Renal cortex interstitium (tissue), 11 donors: ENCODE results near the gene SLC25A46. TPM values are rescaled to one million over a fixed set of nuclear protein-coding genes. Genes with fewer than 3 reads are reported as not detected.
"Not testable (repeated sequence)": the region's sequence is repeated elsewhere in the genome, so short reads cannot be mapped to it uniquely, and the experiment has no call there.

Experiments used
- DNase-seq, 11 donors: peaks; one replicate each; pipeline ENCODE4 v3.0.0-alpha.2; 2013; ENCODE audit warnings: low read depth in 9 of 11, low spot score in 4 of 11; ENCODE audit errors: extremely low read depth in 1 of 11
- polyA plus RNA-seq, 3 donors: library from polyadenylated mRNA; unstranded; fragments of 120-200 nt; gene quantifications; one replicate each; pipeline ENCODE4 v1.2.1, GENCODE V29; 2013; ENCODE audit not compliant: insufficient read length in 3 of 3

The SLC25A46 gene
- polyA plus RNA-seq, 3 donors = 45.5 to 57.3 (median 54.0) TPM

- DNase-seq = no peak
Observed at GRCh38 chr5:110736753-110737152, 2.1 kb upstream of the SLC25A46 start.

GRCh38 chr5:110738503-110738811 lies 350 bp upstream of the SLC25A46 start:
- DNase-seq = peak in 1 of 11 donors; percentile 27

GRCh38 chr5:110751902-110752762 lies 13.3 kb downstream of the SLC25A46 start:
- no peak for DNase-seq

GRCh38 chr5:110752953-110753352 lies 14.1 kb downstream of the SLC25A46 start:
- no peak for DNase-seq

GRCh38 chr5:110753600-110753999 lies 14.8 kb downstream of the SLC25A46 start:
- no peak for DNase-seq

GRCh38 chr5:110754181-110754580 lies 15.4 kb downstream of the SLC25A46 start:
- DNase-seq = no peak

- DNase-seq = peak in 7 of 11 donors; percentile 9 to 36 (median 21)
Observed at GRCh38 chr5:110757118-110757729, 18.4 kb downstream of the SLC25A46 start.

- no peak for DNase-seq
Observed at GRCh38 chr5:110760158-110760557, 21.4 kb downstream of the SLC25A46 start.

- no peak for DNase-seq
Observed at GRCh38 chr5:110768138-110768860, 29.5 kb downstream of the SLC25A46 start.

- DNase-seq = no peak
Observed at GRCh38 chr5:110769000-110769681, 30.3 kb downstream of the SLC25A46 start.

GRCh38 chr5:110770286-110770685 lies 31.5 kb downstream of the SLC25A46 start:
- DNase-seq = no peak

GRCh38 chr5:110784901-110785300 lies 46.1 kb downstream of the SLC25A46 start:
- DNase-seq = no peak

GRCh38 chr5:110785356-110785755 lies 46.5 kb downstream of the SLC25A46 start:
- no peak for DNase-seq

GRCh38 chr5:110788006-110788405 lies 49.2 kb downstream of the SLC25A46 start:
- not testable (repeated sequence) for DNase-seq

GRCh38 chr5:110790673-110791072 lies 51.9 kb downstream of the SLC25A46 start:
- DNase-seq = peak in 1 of 11 donors; percentile 9

- no peak for DNase-seq
Observed at GRCh38 chr5:110802998-110803397, 64.2 kb downstream of the SLC25A46 start.

GRCh38 chr5:110803467-110804326 lies 64.9 kb downstream of the SLC25A46 start:
- DNase-seq = no peak

GRCh38 chr5:110807169-110807568 lies 68.4 kb downstream of the SLC25A46 start:
- peak in 10 of 11 donors; percentile 8 to 44 (median 22) for DNase-seq
